HepG2 (cell line): ENCODE measurements around the gene SFXN1. TPM values are rescaled to one million over a fixed set of nuclear protein-coding genes. Genes with fewer than 3 reads are reported as not detected.

Experiments used
- ATAC-seq: fragments of 200-7000 bp; cut with Tn5 transposase; 3 replicates; pipeline ENCODE4 v1.9.1; 2020; ENCODE audit warnings: mild to moderate bottlenecking, moderate library complexity
- BruUV-seq: library from RNA; stranded (reverse); fragments of 400-500 nt; replicated peaks from 2 replicates; lab custom pipeline; 2021; lab: Mats Ljungman, UMichigan
- CTCF ChIA-PET: fragments of 300-600 bp; formaldehyde crosslinking; extraction: SDS; loops from one replicate; lab custom pipeline; 2021; ENCODE audit warnings: low total read pairs, inconsistent platforms, low intra/inter-chr PET ratio; lab: Yijun Ruan, JAX
- POLR2A ChIA-PET: fragments of 350-600 bp; sonication (Branson Sonifier 250); formaldehyde crosslinking; loops from one replicate; lab custom pipeline; 2020; ENCODE audit warnings: antibody characterized with exemption, inconsistent platforms; lab: Yijun Ruan, JAX
- DNase-seq: peaks from one replicate; pipeline ENCODE4 v3.0.0-alpha.2; 2015; ENCODE audit warnings: low spot score
- FAIRE-seq: peaks from 3 replicates; lab custom pipeline; 2011; peaks lifted over from hg19 to GRCh38; lab: Jason Lieb, UNC
- H2AFZ ChIP-seq: one replicate; pipeline ENCODE4 v1.6.1; 2011; ENCODE audit warnings: low read length, inconsistent platforms
- H3K27ac ChIP-seq: fragments of 300-600 bp; 3 replicates; pipeline ENCODE4 v1.8.0; 2011; ENCODE audit warnings: mixed run types, mild to moderate bottlenecking, mixed read lengths, low read length, inconsistent platforms; ENCODE audit not compliant: insufficient read depth; ENCODE audit errors: extremely low read length
- H3K27me3 ChIP-seq, 2 experiments: fragments of 200-600 bp in 1 of 2; 2 replicates in 1 of 2; 3 replicates in 1 of 2; pipeline versions ENCODE4 v1.6.0 to v1.8.0; 2011; ENCODE audit warnings: low read length in 2 of 2, mild to moderate bottlenecking in 2 of 2, moderate library complexity in 2 of 2, inconsistent platforms in 1 of 2; ENCODE audit not compliant: insufficient read depth in 2 of 2, control insufficient read depth in 1 of 2
- H3K36me3 ChIP-seq, 2 experiments: fragments of 200-600 bp in 1 of 2; replicated peaks in 1 of 2; 2 replicates in 1 of 2; 3 replicates in 1 of 2; pipeline versions ENCODE4 v1.5.1 to v1.8.0; 2011; ENCODE audit warnings: low read length in 2 of 2, inconsistent platforms in 1 of 2; ENCODE audit not compliant: insufficient read depth in 2 of 2, control insufficient read depth in 1 of 2
- H3K4me1 ChIP-seq: 2 replicates; pipeline ENCODE4 v1.5.1; 2012; ENCODE audit warnings: low read length, inconsistent platforms; ENCODE audit not compliant: insufficient read depth
- H3K4me2 ChIP-seq: 2 replicates; pipeline ENCODE4 v1.6.0; 2011; ENCODE audit warnings: low read depth, low read length, inconsistent platforms
- H3K4me3 ChIP-seq, 3 experiments: fragments of 200-600 bp in 1 of 3; sonication (generic), shearing (Covaris generic) in 1 of 3; replicated peaks in 1 of 3; 2 replicates each; pipeline ENCODE4 v1.5.1; 2011 to 2016; ENCODE audit warnings: low read length in 3 of 3, inconsistent platforms in 2 of 3, low read depth in 2 of 3, mild to moderate bottlenecking in 2 of 3, control low read depth in 1 of 3, mixed read lengths in 1 of 3; ENCODE audit not compliant: insufficient read depth in 1 of 3
- H3K79me2 ChIP-seq: one replicate; pipeline ENCODE4 v1.6.1; 2011; ENCODE audit warnings: low read length, inconsistent platforms; ENCODE audit not compliant: insufficient read depth
- H3K9ac ChIP-seq: 2 replicates; pipeline ENCODE4 v1.6.0; 2011; ENCODE audit warnings: mild to moderate bottlenecking, low read depth, low read length, inconsistent platforms; ENCODE audit not compliant: insufficient read depth
- H3K9me3 ChIP-seq: 2 replicates; pipeline ENCODE4 v1.5.1; 2012; ENCODE audit warnings: mild to moderate bottlenecking, low read length
- H4K20me1 ChIP-seq: 2 replicates; pipeline ENCODE4 v1.6.0; 2011; ENCODE audit warnings: inconsistent platforms, mild to moderate bottlenecking, low read length, moderate library complexity; ENCODE audit not compliant: insufficient read depth
- EP300 ChIP-seq, 3 experiments: sonication (generic) in 1 of 3; formaldehyde crosslinking in 1 of 3; IDR thresholded peaks; 2 replicates each; pipeline versions ENCODE4 v1.5.1 to v1.6.1; 2011 to 2020; ENCODE audit warnings: low read depth in 2 of 3, low read length in 2 of 3, borderline replicate concordance in 1 of 3, improper control_type of control experiment in 1 of 3, mild to moderate bottlenecking in 1 of 3, missing genetic modification reagents in 1 of 3, moderate library complexity in 1 of 3
- FOXP1 ChIP-seq, 2 experiments: fragments of 450-650 bp in 1 of 2; IDR thresholded peaks; 2 replicates each; pipeline ENCODE4 v1.6.1; 2017 to 2018; ENCODE audit warnings: antibody characterized with exemption in 1 of 2
- GATAD2A ChIP-seq: IDR thresholded peaks from 2 replicates; pipeline ENCODE4 v1.6.1; 2016
- GLMP ChIP-seq: sonication (generic); formaldehyde crosslinking; IDR thresholded peaks from 2 replicates; pipeline ENCODE4 v1.9.0; 2021; ENCODE audit warnings: missing genetic modification reagents, mild to moderate bottlenecking, borderline replicate concordance
- HNF4A ChIP-seq: sonication (generic); formaldehyde crosslinking; IDR thresholded peaks from 2 replicates; pipeline ENCODE4 v1.4.0; 2020; ENCODE audit warnings: missing genetic modification reagents
- HOXA5 ChIP-seq: sonication (generic); formaldehyde crosslinking; IDR thresholded peaks from 2 replicates; pipeline ENCODE4 v1.4.0; 2020; ENCODE audit warnings: missing genetic modification reagents
- KLF15 ChIP-seq: sonication (generic); formaldehyde crosslinking; IDR thresholded peaks from 2 replicates; pipeline ENCODE4 v1.8.1; 2023; ENCODE audit warnings: borderline replicate concordance, mild to moderate bottlenecking, inconsistent platforms, missing genetic modification reagents, mixed read lengths
- MAFF ChIP-seq: IDR thresholded peaks from 2 replicates; pipeline ENCODE4 v1.6.1; 2011; ENCODE audit warnings: low read depth, low read length, improper control_type of control experiment
- MAFK ChIP-seq, 2 experiments: IDR thresholded peaks in 1 of 2; conservative IDR thresholded peaks in 1 of 2; 2 replicates each; pipeline ENCODE4 v1.6.1; 2011; ENCODE audit warnings: improper control_type of control experiment in 2 of 2, low read length in 2 of 2
- MYC ChIP-seq: sonication (generic); formaldehyde crosslinking; IDR thresholded peaks from 2 replicates; pipeline ENCODE4 v1.9.0; 2021; ENCODE audit warnings: missing genetic modification reagents, borderline replicate concordance
- RARA ChIP-seq: IDR thresholded peaks from 2 replicates; pipeline ENCODE4 v1.6.1; 2016; ENCODE audit warnings: missing genetic modification reagents, missing compliant biosample characterization
- REST ChIP-seq, 2 experiments: IDR thresholded peaks; 2 replicates each; pipeline ENCODE4 v1.6.1; 2011 to 2012; ENCODE audit warnings: low read length in 2 of 2, borderline replicate concordance in 1 of 2, low read depth in 1 of 2, mild to moderate bottlenecking in 1 of 2, moderate library complexity in 1 of 2
- RFX1 ChIP-seq: fragments of 450-650 bp; IDR thresholded peaks from 2 replicates; pipeline ENCODE4 v1.6.1; 2017
- SAP130 ChIP-seq: IDR thresholded peaks from 2 replicates; pipeline ENCODE4 v1.6.1; 2016; ENCODE audit warnings: low read depth
- SMAD3 ChIP-seq: sonication (generic); formaldehyde crosslinking; IDR thresholded peaks from 2 replicates; pipeline ENCODE4 v1.4.0; 2020; ENCODE audit warnings: missing genetic modification reagents
- SP2 ChIP-seq: sonication (generic); formaldehyde crosslinking; IDR thresholded peaks from 2 replicates; pipeline ENCODE4 v1.5.1; 2020; ENCODE audit warnings: mild to moderate bottlenecking, missing genetic modification reagents
- TFDP1 ChIP-seq: IDR thresholded peaks from 2 replicates; pipeline ENCODE4 v1.6.1; 2016; ENCODE audit warnings: missing compliant biosample characterization, missing genetic modification reagents, borderline replicate concordance
- ZNF597 ChIP-seq: sonication (generic); formaldehyde crosslinking; IDR thresholded peaks from 2 replicates; pipeline ENCODE4 v1.5.0; 2020; ENCODE audit warnings: missing genetic modification reagents
- ZNF768 ChIP-seq: sonication (generic); formaldehyde crosslinking; IDR thresholded peaks from 2 replicates; pipeline ENCODE4 v1.4.0; 2020; ENCODE audit warnings: missing genetic modification reagents
- WGBS: methylation state at CpG from one replicate; pipeline ENCODE4 v1.1.6; 2017; ENCODE audit warnings: low lambda C conversion rate; 5-methylcytosine and 5-hydroxymethylcytosine counted together
- in situ Hi-C: cut with HindIII; loops from 2 replicates; pipeline ENCODE4 v1.10.0; 2017; ENCODE audit warnings: low pct_unique_long_range_greater_than_20kb; ENCODE audit not compliant: extremely low pct_ligation_motif_present
- intact Hi-C: fragments of 100-400 bp; cut with micrococcal nuclease; formaldehyde crosslinking; loops from one replicate; pipeline ENCODE4 v1.10.0; 2022; ENCODE audit not compliant: unreplicated experiment
- polyA plus RNA-seq, 8 experiments: library from polyadenylated mRNA; depleted of rRNA in 3 of 8; stranded (reverse) in 7 of 8; unstranded in 1 of 8; fragments of >200 nt; fragmentation: Illumina TruSeq in 4 of 8; extraction: Trizol in 4 of 8; gene quantifications; 2 replicates each; pipeline versions ENCODE4 v1.2.1 to v1.2.3, GENCODE V29; 2011 to 2016; ENCODE audit warnings: low read depth in 4 of 8, missing spikeins in 1 of 8, mixed read lengths in 1 of 8; ENCODE audit not compliant: insufficient read depth in 1 of 8
- total RNA-seq, 5 experiments: library from RNA; depleted of rRNA; stranded (reverse); fragments of >200 nt; fragmentation: Illumina TruSeq; extraction: Trizol; gene quantifications; 2 replicates each; pipeline ENCODE4 v1.2.3, GENCODE V29; 2016; ENCODE audit warnings: low read depth in 1 of 5

Gene SFXN1
- total and polyA plus RNA-seq, 2 of the 13 experiments (the other 11 are each of a cell fraction or from before 2014, with no cell fraction given) = 122 to 135 TPM

- Histone ChIP-seq H3K36me3 (no peaks in the 10 kb centered on the region), H3K27ac (no peak overlapping the region), H3K9ac (no peak overlapping the region), H3K9me3 (no peaks in the 10 kb centered on the region), H2AFZ (no peak overlapping the region), H3K4me1 (peaks cover 50% of the 10 kb centered on the region), H3K4me3 (no peak overlapping the region), H3K79me2 (peaks cover 15% of the 10 kb centered on the region), H3K4me2 (peak overlapping the region; percentile 59), H3K27me3 (peaks cover 3 to 23% of the 10 kb centered on the region in 2 experiments; a peak in 4 of 5 replicates), H4K20me1 (peaks cover under 1% of the 10 kb centered on the region)
- ATAC-seq (no peak), FAIRE-seq (no peak), DNase-seq (peak; percentile 47)
- POLR2A ChIA-PET = no interaction called here
- CTCF ChIA-PET = no interaction called here
- WGBS = 0% methylated on average over 1 of the region's 1 CpG
- no TSS peak for BruUV-seq
- intact Hi-C loops = no loop called here
- in situ Hi-C loops = no loop called here
- TF ChIP-seq TFDP1 (CRISPR knock-in tag) (no peak), KLF15 (CRISPR knock-in tag) (no peak), MAFK (conservative IDR thresholded peaks at IDR 0.05 in 1 of 2, IDR thresholded peaks at IDR 0.05 in 1 of 2; ENCODE audit: low read length in 2 of 2) (peak; percentile 32 to 64; a peak in 3 of 4 replicates), RFX1 (no peak), REST (IDR thresholded peaks at IDR 0.05; ENCODE audit: borderline replicate concordance in 1 of 2, low read depth in 1 of 2, low read length in 2 of 2) (no peak), SP2 (CRISPR knock-in tag) (no peak), FOXP1 (IDR thresholded peaks at IDR 0.05) (no peak), FOXP1 (CRISPR knock-in tag; IDR thresholded peaks at IDR 0.05) (peak; percentile 62; the same call in 1 of the 2 replicates), GATAD2A (CRISPR knock-in tag) (peak; percentile 56), SMAD3 (CRISPR knock-in tag) (peak; percentile 60; the same call in 1 of the 2 replicates), MYC (CRISPR knock-in tag) (no peak), ZNF597 (CRISPR knock-in tag) (no peak), SAP130 (CRISPR knock-in tag) (peak; percentile 41; the same call in 1 of the 2 replicates), MAFF (peak; percentile 57), HOXA5 (CRISPR knock-in tag) (no peak), GLMP (CRISPR knock-in tag) (no peak), RARA (CRISPR knock-in tag) (no peak), EP300 (IDR thresholded peaks at IDR 0.05; ENCODE audit: low read depth in 2 of 2, low read length in 2 of 2) (peak in 1 of 2 experiments; percentile 36; a peak in 1 of 4 replicates), EP300 (CRISPR knock-in tag; IDR thresholded peaks at IDR 0.05; ENCODE audit: borderline replicate concordance) (no peak), ZNF768 (CRISPR knock-in tag) (no peak), HNF4A (peak; percentile 71)
Measured at GRCh38 chr5:175475248-175475647, 3.1 kb upstream of the SFXN1 start.
